GM12873 (cell line): ENCODE data around the gene GUCY2D.

Source experiments
- CTCF ChIP-seq: IDR thresholded peaks from 2 replicates; pipeline ENCODE4 v1.5.1; 2012; ENCODE audit warnings: low read depth, mild to moderate bottlenecking, moderate library complexity, low read length, control low read depth; ENCODE audit not compliant: insufficient read depth; ENCODE audit errors: missing control alignments

Gene GUCY2D

GRCh38 chr17:8069587-8069860 is 67.1 kb downstream of the GUCY2D start:
- no peak for TF ChIP-seq CTCF
